Ramos (cell line): ENCODE results near the gene LRRN1.
"Not testable (repeated sequence)": the region's sequence is repeated elsewhere in the genome, so short reads cannot be mapped to it uniquely, and the experiment has no call there.

Source experiments
- in situ Hi-C: fragments of 300-500 bp; cut with MboI; formaldehyde crosslinking; loops from one replicate; pipeline ENCODE4 v1.14.3; 2022; ENCODE audit warnings: low sequenced_read_pairs; ENCODE audit not compliant: unreplicated experiment

LRRN1 gene

GRCh38 chr3:3806092-3806491 is 6.9 kb downstream of the LRRN1 start:
- in situ Hi-C loops, result no loop called here

- in situ Hi-C loops, result no loop called here
Observed at GRCh38 chr3:3806856-3807255, 7.6 kb downstream of the LRRN1 start.

DNA sequence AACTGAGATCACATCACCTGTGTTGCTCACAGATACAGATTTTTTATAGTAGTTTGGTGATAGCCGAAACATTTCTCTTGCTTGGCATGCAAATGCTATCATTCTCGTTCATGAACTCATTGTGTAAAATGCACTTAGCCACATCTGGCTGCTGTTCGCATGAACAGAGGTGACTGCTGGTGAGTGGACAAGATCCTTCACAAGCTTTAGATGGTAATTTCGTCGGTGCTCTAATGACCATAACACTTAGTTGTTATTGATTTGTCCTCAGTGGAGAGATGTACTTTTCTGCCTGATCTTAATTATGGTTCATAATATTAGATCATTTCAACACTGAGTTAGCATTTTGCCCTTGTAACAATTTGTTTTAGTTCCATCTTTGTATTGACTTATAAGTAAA is 13.8 kb downstream of the LRRN1 start:
- in situ Hi-C loops, result no loop called here

DNA sequence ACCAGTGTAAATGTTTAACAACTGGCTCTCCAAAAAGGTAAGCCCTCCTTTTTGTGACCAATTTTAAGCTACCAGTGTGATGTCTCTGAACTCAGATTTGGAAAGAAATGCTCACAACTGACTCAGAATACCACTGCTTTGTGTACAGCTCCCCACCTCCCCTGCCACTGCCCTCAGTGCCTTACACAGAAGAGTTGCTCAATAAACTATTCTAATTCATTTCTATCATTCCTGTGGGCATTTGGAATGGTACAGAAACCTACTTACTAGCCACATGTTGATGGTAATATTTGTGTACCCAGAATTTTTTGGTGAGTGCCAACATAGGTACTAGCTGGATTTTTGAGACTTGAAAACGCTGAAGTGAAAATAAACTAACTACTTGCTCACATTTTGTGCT is 16.0 kb downstream of the LRRN1 start:
- in situ Hi-C loops, result no loop called here

GRCh38 chr3:3816034-3816433 is 16.8 kb downstream of the LRRN1 start:
- in situ Hi-C loops, result no loop called here

DNA sequence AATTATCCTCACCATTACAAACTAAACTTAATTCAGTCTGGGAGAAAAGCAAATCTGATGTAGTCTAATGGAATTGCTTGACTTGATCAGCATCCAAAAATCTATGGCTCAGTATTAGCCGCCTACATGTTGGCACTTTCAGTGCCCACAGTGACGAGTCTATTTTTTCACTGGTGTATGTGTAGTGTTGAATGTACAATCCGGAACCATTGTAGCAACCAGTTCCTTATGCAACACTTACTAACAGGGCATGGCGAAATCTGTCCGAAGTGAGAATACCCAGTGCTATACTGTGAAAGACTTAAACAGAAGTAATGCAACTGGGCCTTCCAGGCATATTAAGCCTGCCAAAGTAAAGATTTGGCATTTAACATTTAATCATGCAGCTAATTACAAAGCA is 18.6 kb downstream of the LRRN1 start:
- in situ Hi-C loops, result no loop called here

- in situ Hi-C loops, result no loop called here
Observed at GRCh38 chr3:3821777-3822176, 22.5 kb downstream of the LRRN1 start.

DNA sequence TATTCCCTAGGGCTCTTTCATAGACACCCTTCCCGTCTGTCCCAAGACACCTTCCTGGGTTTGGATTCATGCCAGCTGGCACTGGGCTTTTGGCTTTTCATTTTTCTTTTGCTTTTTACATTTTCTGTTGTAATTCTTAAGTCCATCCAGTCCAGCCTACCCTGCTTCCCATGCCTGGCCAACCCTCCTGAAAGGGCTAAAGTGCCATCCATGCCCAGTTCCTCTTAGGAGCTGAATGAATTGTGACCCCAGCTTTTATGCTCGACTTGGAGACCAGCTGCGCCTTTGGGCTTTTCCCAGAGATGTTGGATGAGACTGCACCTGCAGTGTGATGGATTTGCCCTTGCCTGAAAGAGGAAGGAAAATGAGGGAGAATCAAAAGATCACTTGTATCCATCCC is 25.8 kb downstream of the LRRN1 start:
- in situ Hi-C loops, result no loop called here

DNA sequence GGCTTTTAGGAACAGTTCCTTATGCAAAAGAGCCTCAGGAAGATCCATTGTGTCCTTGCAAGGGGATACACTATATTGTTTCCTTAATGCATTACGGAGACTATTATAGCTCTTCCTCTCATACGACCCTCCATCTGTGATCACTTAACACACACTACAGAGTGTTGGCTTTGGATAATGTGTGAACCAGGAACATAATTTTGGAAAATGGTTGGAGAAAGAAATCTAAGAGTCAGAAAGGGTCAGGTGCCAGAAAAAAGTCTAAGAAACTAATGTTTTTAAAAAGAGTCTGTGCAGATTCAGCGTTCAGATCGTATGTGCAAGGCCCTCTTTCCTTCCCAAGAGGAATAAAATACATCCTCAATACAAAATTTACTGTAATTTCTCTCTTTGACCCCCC is 27.3 kb downstream of the LRRN1 start:
- in situ Hi-C loops, result no loop called here

DNA sequence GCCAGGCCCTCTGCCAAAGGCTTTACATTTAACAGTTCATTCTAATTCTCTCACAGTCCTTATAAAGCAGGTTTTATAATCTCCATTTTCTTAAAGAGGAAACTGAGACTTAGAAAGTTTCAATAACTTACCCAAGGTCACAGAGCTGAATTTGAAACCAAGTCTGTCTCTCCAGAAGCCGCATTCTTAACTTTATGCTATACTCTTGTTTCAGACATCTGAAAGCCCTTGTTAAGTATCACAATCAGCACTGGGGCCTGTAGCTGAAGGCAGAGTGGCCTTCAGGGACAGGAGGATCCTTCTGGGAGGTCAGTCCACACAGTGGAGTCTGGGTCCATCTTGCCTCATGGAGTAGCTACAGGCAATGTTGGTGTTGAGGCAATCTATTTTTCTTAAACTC is 27.9 kb downstream of the LRRN1 start:
- in situ Hi-C loops, result no loop called here

- in situ Hi-C loops, result not testable (repeated sequence)
Observed at GRCh38 chr3:3828417-3828816, 29.2 kb downstream of the LRRN1 start.

DNA sequence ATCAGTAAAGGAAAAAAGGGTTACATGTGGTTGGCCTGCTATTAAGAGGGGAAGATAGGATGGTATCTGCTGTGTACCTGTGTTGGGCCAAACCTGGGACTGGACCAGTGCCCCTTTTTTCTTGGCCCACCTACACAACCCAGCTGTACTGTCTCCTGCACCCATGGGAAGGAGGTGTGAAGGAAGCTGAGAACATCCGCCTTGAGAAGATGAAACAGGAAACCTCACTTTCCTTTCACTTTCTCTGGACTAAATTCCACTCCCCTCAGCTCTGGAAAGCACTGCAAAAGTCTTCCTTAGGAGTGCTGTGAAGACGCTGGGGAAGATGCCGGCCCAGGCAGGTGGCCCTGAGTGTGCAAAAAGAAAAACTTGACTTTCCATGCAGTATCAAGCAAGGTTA is 37.6 kb downstream of the LRRN1 start:
- in situ Hi-C loops, result no loop called here

GRCh38 chr3:3842356-3842755 is 43.1 kb downstream of the LRRN1 start:
- in situ Hi-C loops, result no loop called here

DNA sequence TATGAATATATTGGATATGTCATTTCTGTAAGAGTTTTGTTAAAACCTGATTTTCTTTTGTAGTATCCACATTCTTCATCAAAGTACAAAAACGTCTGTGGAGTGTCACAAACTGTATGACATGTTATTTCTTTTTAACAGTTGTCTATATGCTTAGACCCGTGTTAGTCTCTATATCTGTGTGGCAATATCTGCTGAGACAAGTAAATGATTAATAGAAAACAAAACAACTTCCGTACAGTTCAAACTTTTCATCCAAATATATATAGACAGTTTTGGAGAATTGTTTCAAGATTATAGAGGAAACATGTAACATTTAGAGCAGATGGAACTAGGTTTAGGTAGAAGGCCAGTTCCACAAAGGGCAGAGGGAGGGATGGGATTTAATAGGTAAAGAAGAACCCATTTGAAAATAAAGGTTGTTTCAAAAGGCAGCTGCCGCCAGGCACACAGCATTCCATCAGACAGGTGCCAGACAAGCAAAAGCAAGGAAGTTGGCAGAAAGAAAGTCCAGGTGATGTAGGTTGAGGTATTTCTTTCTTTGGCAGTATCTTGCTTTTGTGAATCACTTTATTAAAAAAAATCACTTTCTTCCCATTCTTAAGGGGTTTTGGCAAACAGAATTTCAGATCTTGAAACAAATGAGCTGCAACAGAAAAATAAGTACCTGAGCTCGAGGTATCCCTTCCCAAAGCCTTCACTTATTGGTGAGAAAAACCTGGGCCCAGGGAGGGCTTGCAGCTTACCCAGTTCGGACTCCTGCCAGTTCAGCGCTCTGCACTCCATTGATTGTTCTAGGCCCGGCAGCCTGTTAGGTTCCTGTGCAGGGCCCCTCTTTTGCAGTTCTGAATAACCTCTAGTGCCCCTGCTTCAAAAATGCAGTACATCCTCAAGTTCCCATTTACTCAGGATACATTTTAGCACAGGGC is 49.0 kb downstream of the LRRN1 start:
- in situ Hi-C loops, result no loop called here

GRCh38 chr3:3848923-3849275 is 49.7 kb downstream of the LRRN1 start:
- in situ Hi-C loops, result no loop called here

GRCh38 chr3:3851621-3852323 is 52.5 kb downstream of the LRRN1 start:
- in situ Hi-C loops, result no loop called here

DNA sequence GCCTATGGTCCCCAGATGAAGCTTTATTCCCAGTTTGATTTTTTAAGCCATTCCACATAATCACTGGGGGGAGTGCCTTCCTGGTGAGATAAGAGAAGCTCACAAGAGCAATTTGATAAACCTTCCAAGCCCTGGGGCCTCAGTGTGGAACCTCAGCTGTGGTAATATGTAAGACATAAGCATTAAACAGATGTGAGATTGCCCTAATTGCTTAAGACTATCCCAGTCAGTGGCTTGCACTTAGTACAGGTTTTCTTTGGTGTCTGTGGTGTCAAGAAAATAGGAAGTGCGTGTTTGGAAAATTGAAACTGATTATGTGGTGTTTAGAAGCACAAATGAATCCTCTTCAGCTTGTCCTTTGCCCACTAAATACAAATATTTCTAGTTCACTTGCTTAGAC is 54.3 kb downstream of the LRRN1 start:
- in situ Hi-C loops, result no loop called here

DNA sequence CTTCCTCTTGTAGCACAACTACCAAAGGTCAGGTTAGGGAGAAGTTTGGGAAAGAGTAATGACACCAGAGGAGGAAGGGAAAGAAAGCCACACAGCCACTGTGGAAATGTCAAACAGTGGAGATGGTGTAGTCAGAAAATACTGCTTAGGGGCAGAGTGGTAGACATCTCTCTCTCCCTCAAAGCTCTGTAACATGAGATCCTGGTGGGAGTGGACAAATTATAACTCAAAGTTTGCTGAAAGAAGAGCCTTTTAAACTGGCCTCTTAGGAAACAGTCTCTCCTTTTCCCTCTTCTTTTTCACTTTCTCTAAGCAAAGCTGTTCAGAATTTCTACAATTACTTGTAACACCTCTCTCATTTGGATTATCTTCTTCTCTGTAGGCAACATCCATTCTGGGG is 55.8 kb downstream of the LRRN1 start:
- in situ Hi-C loops, result no loop called here

GRCh38 chr3:3860235-3860634 is 61.0 kb downstream of the LRRN1 start:
- in situ Hi-C loops, result no loop called here

- in situ Hi-C loops, result no loop called here
Observed at GRCh38 chr3:3862534-3862933, 63.3 kb downstream of the LRRN1 start.

- in situ Hi-C loops, result no loop called here
Observed at GRCh38 chr3:3875491-3875890, 76.3 kb downstream of the LRRN1 start.

- in situ Hi-C loops, result no loop called here
Observed at GRCh38 chr3:3881050-3881449, 81.8 kb downstream of the LRRN1 start.
